GM15510 (cell line): ENCODE measurements around the gene FCER2.
A peak's percentile ranks its signal among the peaks of the same experiment; 100 is the strongest.

Experiments used
- POLR2A ChIP-seq: IDR thresholded peaks from 3 replicates; pipeline ENCODE4 v1.6.1; 2011; ENCODE audit warnings: borderline replicate concordance; ENCODE audit not compliant: insufficient read length; ENCODE audit errors: extremely low read depth

FCER2 gene

GRCh38 chr19:7701654-7702457 lies at the start of gene FCER2:
Gene FCER2 (minus strand): TSS chr19:7702131. CDS start chr19:7699760, 2,371 bp downstream.
- peak; percentile 19 for TF ChIP-seq POLR2A

- no peak for TF ChIP-seq POLR2A
These were observed 49.3 kb upstream of the FCER2 start for GRCh38 chr19:7751157-7751783.

GRCh38 chr19:7748756-7749155 lies 46.8 kb upstream of the FCER2 start:
- TF ChIP-seq POLR2A = no peak

GRCh38 chr19:7748171-7748570 lies 46.2 kb upstream of the FCER2 start:
- no peak for TF ChIP-seq POLR2A

- TF ChIP-seq POLR2A = no peak
These were observed 45.3 kb upstream of the FCER2 start, which contains the start of gene CD209 for GRCh38 chr19:7746903-7747884. Gene CD209 (minus strand): TSS chr19:7747534. CDS start chr19:7747511, 23 bp downstream.

GRCh38 chr19:7744871-7745650 lies 43.1 kb upstream of the FCER2 start:
- no peak for TF ChIP-seq POLR2A

GRCh38 chr19:7744199-7744786 lies 42.4 kb upstream of the FCER2 start:
- TF ChIP-seq POLR2A = no peak

- no peak for TF ChIP-seq POLR2A
These were observed 41.5 kb upstream of the FCER2 start for GRCh38 chr19:7743425-7743841.

- TF ChIP-seq POLR2A = no peak
These were observed 41.1 kb upstream of the FCER2 start for GRCh38 chr19:7742991-7743390.

- TF ChIP-seq POLR2A = no peak
These were observed 40.6 kb upstream of the FCER2 start for GRCh38 chr19:7742575-7742974.

- TF ChIP-seq POLR2A = no peak
These were observed 38.7 kb upstream of the FCER2 start for GRCh38 chr19:7740682-7741054.

GRCh38 chr19:7739801-7740681 lies 38.1 kb upstream of the FCER2 start:
- no peak for TF ChIP-seq POLR2A
